ENCODE measurements around the gene THEMIS.

The THEMIS gene

GRCh38 chr6:127878115-127878514 is 22.7 kb downstream of the THEMIS start:
- peaks cover 9% of the 10 kb centered on the region for H3K4me1 Mint-ChIP-seq
- no peaks in the 10 kb centered on the region for H3K9me3 Mint-ChIP-seq
- H3K36me3 Mint-ChIP-seq (ENCODE audit: low read depth), result no peaks in the 10 kb centered on the region
- no peak overlapping the region for H3K4me3 Mint-ChIP-seq
- peaks cover 3% of the 10 kb centered on the region for H3K27me3 Mint-ChIP-seq (ENCODE audit: low read depth, poor library complexity)
- H3K27ac Mint-ChIP-seq, result no peak overlapping the region
- no peak for DNase-seq
- no peak for TF ChIP-seq CTCF (IDR thresholded peaks at IDR 0.05)

GRCh38 chr6:127877231-127877630 is 23.6 kb downstream of the THEMIS start:
- DNase-seq, result no peak

GRCh38 chr6:127869772-127870404 is 31.0 kb downstream of the THEMIS start:
- Mint-ChIP-seq H3K9me3 (no peaks in the 10 kb centered on the region), H3K4me3 (no peak overlapping the region)

More at GRCh38 chr6:127877231-127877630, 23.6 kb downstream of the THEMIS start:
- H3K4me3 Mint-ChIP-seq, result no peak overlapping the region
- peaks cover 3% of the 10 kb centered on the region for H3K27me3 Mint-ChIP-seq (ENCODE audit: low read depth, poor library complexity)
- no peak for TF ChIP-seq CTCF (IDR thresholded peaks at IDR 0.05)
- H3K9me3 Mint-ChIP-seq, result no peaks in the 10 kb centered on the region
- H3K36me3 Mint-ChIP-seq (ENCODE audit: low read depth), result no peaks in the 10 kb centered on the region
- H3K27ac Mint-ChIP-seq, result no peak overlapping the region
- peaks cover 9% of the 10 kb centered on the region for H3K4me1 Mint-ChIP-seq

GRCh38 chr6:127869183-127869582 is 31.7 kb downstream of the THEMIS start:
- no peak for TF ChIP-seq CTCF (IDR thresholded peaks at IDR 0.05)
- H3K4me3 Mint-ChIP-seq, result no peak overlapping the region

More at GRCh38 chr6:127869772-127870404, 31.0 kb downstream of the THEMIS start:
- Mint-ChIP-seq H3K27ac (no peak overlapping the region), H3K36me3 (ENCODE audit: low read depth) (no peaks in the 10 kb centered on the region), H3K27me3 (ENCODE audit: low read depth, poor library complexity) (no peaks in the 10 kb centered on the region), H3K4me1 (no peaks in the 10 kb centered on the region)
- DNase-seq, result no peak
- no peak for TF ChIP-seq CTCF (IDR thresholded peaks at IDR 0.05)

GRCh38 chr6:127868338-127868737 is 32.5 kb downstream of the THEMIS start:
- no peaks in the 10 kb centered on the region for H3K4me1 Mint-ChIP-seq
- no peaks in the 10 kb centered on the region for H3K9me3 Mint-ChIP-seq
- no peaks in the 10 kb centered on the region for H3K36me3 Mint-ChIP-seq (ENCODE audit: low read depth)
- H3K27ac Mint-ChIP-seq, result no peak overlapping the region
- no peak for TF ChIP-seq CTCF (IDR thresholded peaks at IDR 0.05)
- no peak overlapping the region for H3K4me3 Mint-ChIP-seq
- no peaks in the 10 kb centered on the region for H3K27me3 Mint-ChIP-seq (ENCODE audit: low read depth, poor library complexity)
- DNase-seq, result no peak

More at GRCh38 chr6:127869183-127869582, 31.7 kb downstream of the THEMIS start:
- no peak overlapping the region for H3K27ac Mint-ChIP-seq
- H3K36me3 Mint-ChIP-seq (ENCODE audit: low read depth), result no peaks in the 10 kb centered on the region
- no peaks in the 10 kb centered on the region for H3K27me3 Mint-ChIP-seq (ENCODE audit: low read depth, poor library complexity)
- H3K4me1 Mint-ChIP-seq, result no peaks in the 10 kb centered on the region
- H3K9me3 Mint-ChIP-seq, result no peaks in the 10 kb centered on the region
- no peak for DNase-seq

GRCh38 chr6:127866766-127867165 is 34.1 kb downstream of the THEMIS start:
- Mint-ChIP-seq H3K36me3 (ENCODE audit: low read depth) (no peaks in the 10 kb centered on the region), H3K9me3 (no peaks in the 10 kb centered on the region), H3K27ac (no peak overlapping the region), H3K27me3 (ENCODE audit: low read depth, poor library complexity) (peaks cover 4% of the 10 kb centered on the region), H3K4me3 (no peak overlapping the region), H3K4me1 (no peaks in the 10 kb centered on the region)
- no peak for TF ChIP-seq CTCF (IDR thresholded peaks at IDR 0.05)
- no peak for DNase-seq

All from nephron progenitor cell (in vitro differentiated cells).